GM10266 (cell line): ENCODE measurements around the gene WDFY3.

Experiments
- DNase-seq: peaks from one replicate; pipeline ENCODE4 v3.0.0; 2012; ENCODE audit errors: extremely low spot score
- TF ChIP-seq, protein P1 (sequence below): IDR thresholded peaks from 2 replicates; pipeline ENCODE4 v1.5.1; 2012; ENCODE audit warnings: mild to moderate bottlenecking, low read depth; ENCODE audit not compliant: control insufficient read depth, insufficient read depth; ENCODE audit errors: missing control alignments

WDFY3 gene

DNA sequence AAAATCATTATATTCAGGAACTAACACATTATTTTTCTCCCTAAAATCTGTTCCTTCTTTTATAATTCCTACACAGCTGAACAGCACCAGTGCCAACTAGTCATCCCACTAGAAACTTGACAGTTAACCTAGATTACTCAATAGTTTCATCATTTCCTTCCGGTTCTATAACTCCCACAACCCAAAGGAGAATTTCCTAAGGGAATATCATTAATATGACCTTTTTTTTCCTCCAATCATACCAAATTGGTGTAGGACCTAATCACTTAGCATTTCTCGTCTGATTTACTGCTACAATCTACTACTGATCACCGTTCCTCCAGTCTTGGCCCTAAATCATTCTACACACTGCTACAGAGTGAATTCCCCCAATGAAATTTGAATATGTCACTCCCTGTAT is 45.9 kb downstream of the WDFY3 start:
- no peak for DNase-seq
- TF ChIP-seq, protein P1, sequence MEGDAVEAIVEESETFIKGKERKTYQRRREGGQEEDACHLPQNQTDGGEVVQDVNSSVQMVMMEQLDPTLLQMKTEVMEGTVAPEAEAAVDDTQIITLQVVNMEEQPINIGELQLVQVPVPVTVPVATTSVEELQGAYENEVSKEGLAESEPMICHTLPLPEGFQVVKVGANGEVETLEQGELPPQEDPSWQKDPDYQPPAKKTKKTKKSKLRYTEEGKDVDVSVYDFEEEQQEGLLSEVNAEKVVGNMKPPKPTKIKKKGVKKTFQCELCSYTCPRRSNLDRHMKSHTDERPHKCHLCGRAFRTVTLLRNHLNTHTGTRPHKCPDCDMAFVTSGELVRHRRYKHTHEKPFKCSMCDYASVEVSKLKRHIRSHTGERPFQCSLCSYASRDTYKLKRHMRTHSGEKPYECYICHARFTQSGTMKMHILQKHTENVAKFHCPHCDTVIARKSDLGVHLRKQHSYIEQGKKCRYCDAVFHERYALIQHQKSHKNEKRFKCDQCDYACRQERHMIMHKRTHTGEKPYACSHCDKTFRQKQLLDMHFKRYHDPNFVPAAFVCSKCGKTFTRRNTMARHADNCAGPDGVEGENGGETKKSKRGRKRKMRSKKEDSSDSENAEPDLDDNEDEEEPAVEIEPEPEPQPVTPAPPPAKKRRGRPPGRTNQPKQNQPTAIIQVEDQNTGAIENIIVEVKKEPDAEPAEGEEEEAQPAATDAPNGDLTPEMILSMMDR, result no peak

DNA sequence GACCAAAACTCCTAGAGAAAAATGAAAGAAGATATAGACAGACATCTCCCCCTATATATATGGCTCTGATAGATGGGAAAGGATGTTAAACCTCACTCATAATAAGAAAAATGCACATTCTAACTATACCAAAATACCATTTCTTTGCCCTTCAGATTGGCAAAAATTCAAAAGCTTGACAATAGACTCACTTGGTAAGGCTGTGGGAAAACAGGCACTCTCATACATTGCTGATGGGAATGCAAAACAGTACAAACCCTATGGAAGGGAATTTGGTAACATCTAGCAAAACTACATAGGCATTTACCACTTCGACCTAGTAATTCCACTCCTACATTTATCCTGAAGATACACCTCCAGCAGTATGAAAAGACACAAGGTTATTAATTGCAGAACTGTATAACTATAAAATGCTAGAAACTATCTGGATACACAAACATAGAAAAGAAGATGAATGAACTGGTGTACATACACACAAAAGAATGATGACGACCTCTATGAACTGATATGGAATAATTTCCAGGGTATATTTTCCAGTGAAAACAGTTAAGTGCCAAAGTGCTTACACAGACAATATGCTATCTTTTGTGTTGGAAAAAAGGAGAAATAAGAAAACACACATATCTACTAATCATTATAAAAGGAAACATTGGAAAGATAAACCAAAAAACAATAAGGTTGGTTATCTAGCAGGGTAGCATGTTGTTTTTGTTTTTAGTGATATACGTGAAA is 48.5 kb downstream of the WDFY3 start:
- TF ChIP-seq, protein P1, result no peak
- no peak for DNase-seq

DNA sequence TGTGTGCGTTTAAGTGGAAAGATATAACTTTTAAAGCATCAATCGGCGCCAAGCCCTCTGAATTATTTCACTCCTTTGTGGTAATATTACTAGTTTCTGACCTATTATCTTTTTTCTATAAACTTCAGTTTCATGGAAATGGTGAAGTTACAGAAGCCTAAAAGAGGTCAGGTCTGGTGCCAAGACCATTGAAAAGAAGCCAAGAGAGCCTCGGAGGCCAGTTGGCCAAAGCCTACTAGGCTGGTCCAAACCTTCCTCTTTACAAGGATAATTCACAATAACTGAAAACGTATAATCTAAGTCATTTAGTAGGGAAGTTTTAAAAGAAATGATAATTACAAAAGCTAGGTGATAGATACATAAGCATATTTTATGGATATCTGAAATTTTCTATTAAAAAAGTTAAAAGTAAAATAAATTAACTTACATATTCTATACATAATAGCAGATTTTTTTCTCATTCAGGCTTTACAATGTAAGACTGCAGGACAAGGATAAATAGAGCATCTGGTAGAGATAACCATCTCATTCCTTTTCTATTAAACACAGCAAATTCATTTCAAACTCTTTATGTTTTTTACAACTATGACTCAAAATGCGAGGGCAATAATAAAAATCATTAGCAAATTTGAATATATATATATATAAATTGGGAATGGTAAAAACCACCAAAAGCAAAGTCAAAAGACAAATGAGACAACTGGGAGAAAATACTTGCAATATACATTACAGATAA is 49.2 kb downstream of the WDFY3 start:
- DNase-seq, result no peak
- TF ChIP-seq, protein P1, result no peak

DNA sequence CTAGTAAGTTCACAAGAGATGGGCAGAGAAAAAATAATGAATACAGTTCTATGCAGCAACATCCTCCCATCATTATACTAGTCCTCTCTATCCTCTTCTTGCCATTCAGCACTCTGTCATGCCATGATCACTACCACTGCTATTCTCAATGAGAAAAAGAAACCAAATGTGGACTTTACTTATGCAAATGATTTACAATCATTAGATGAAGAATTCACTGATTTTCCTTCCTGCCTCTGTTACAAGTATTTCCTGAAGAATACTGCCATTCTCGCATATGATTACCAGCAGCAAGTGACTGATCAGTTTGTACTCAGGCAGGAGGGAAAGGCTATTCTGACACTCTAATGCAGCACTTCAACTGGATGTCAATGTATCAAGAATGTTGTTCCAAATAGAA is 50.3 kb downstream of the WDFY3 start:
- TF ChIP-seq, protein P1, result no peak
- DNase-seq, result no peak

DNA sequence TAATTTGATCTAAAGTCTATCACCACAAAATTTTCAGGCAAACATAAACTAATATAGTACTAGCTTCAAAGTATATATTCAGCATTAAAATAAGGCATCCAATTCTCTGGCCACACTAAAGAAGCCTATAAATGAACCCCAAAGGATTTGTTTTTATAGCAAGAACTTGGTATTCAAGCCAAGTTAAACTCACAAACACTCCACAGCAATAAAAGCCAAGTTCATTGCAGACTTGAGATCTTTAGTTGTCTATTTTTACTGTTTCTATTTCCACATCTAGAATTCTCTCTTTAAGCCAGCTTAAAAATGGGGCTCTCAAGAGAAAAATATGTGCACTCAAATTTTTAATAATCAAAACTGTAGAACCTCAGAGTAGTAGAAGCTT is 51.1 kb downstream of the WDFY3 start:
- no peak for DNase-seq
- TF ChIP-seq, protein P1, result no peak

DNA sequence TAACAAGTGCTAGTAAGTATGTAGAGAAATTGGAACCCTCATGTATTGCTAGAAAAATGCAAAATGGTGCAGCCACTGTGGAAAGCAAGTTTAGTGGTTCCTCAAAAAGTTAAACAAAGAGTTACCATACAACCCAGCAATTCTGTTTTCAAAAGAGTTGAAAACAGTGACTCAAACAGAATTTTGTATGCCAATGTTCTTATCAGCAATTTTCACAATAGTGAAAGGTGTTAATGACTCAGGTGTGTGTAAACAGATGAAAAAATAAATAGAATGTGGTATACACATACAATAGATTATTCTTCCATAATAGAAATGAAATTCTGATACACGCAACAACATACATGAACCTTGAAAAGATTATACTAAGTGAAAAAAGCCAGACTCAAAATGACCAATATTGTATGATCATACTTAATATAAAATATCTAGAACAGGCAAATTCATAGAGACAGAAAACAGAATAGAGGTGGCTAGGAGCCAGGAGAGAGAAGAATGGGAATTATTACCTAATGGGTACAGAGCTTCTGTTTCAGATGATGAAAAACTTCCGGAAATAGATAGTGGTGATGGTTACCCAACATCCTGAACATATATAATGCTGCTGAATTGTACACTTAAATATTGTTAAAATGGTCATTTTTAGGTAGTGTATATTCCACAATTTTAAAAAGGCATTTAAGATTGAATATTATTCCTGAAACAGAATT is 51.6 kb downstream of the WDFY3 start:
- DNase-seq, result no peak
- TF ChIP-seq, protein P1, result no peak
